ENCODE measurements around the gene ITGA1. TPM values are rescaled to one million over a fixed set of nuclear protein-coding genes. Genes with fewer than 3 reads are reported as not detected.
A peak's percentile ranks its signal among the peaks of the same experiment; 100 is the strongest.

Gene ITGA1
- polyA plus RNA-seq, 1 experiment: 148 TPM

DNA sequence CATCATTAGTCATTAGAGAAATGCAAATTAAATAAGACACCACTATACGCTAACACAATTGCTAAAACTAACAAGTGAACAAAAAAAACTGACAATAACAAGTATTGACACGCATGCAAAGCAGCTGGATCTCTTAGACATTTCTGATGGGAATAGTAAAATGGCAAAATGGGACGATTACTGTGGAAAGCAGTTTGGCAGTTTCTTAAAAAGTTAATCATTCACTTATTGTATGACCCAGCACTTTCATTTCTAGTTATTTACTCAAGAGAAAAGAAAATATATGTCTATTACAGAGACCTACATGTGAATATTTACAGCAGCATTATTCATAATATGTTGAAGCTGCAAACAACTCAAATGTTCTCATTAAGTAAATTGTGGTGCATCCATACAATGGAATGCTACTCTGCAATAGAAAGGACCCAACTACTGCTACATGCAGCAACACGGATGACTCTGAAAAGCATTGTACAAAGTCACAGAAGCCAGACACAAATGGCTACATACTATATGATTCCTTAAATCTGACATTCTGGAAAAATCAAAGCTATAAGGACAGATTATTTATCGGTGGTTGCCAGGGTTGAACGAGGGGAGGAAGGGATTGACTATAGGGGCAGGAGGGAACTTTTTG lies 104.6 kb downstream of the ITGA1 start:
- TF ChIP-seq, protein P1, sequence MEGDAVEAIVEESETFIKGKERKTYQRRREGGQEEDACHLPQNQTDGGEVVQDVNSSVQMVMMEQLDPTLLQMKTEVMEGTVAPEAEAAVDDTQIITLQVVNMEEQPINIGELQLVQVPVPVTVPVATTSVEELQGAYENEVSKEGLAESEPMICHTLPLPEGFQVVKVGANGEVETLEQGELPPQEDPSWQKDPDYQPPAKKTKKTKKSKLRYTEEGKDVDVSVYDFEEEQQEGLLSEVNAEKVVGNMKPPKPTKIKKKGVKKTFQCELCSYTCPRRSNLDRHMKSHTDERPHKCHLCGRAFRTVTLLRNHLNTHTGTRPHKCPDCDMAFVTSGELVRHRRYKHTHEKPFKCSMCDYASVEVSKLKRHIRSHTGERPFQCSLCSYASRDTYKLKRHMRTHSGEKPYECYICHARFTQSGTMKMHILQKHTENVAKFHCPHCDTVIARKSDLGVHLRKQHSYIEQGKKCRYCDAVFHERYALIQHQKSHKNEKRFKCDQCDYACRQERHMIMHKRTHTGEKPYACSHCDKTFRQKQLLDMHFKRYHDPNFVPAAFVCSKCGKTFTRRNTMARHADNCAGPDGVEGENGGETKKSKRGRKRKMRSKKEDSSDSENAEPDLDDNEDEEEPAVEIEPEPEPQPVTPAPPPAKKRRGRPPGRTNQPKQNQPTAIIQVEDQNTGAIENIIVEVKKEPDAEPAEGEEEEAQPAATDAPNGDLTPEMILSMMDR (IDR thresholded peaks at IDR 0.05; ENCODE audit: low read depth, low read length): no peak
- ChIA-PET CTCF (no interaction called here), POLR2A (no interaction called here)
- H3K27me3 ChIP-seq (ENCODE audit: control insufficient read depth, insufficient read depth, low read length): no peaks in the 10 kb centered on the region
- H3K4me3 ChIP-seq (ENCODE audit: low read depth, low read length): no peak overlapping the region
- H3K9me3 ChIP-seq (ENCODE audit: control insufficient read depth, insufficient read depth, low read length): no peaks in the 10 kb centered on the region
- H3K27ac ChIP-seq (ENCODE audit: low read depth, low read length): no peak overlapping the region
- no peak for DNase-seq (ENCODE audit: low read depth, low spot score)

DNA sequence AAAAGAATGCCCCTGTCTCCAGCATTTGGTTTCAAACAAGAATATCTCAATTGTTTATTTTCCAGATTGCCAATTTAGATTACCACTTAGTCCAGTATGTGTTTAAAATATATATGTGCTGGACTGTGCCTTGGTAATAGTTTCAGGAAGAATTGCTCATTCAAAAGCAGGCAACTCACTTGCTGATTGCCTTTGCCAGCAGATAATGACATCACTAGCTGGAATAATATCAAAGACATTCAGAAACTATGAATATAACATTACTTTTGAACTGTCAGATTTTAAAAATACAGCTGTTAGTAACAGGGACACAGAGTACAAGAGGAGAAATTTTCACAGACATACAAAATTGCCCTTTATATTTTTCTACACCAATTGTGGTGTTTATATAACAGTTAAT lies 105.4 kb downstream of the ITGA1 start:
- peak; percentile 44 for DNase-seq (ENCODE audit: low read depth, low spot score)
- H3K4me3 ChIP-seq (ENCODE audit: low read depth, low read length): no peak overlapping the region
- TF ChIP-seq, protein P1 (IDR thresholded peaks at IDR 0.05; ENCODE audit: low read depth, low read length): no peak
- CTCF ChIA-PET: no interaction called here
- no peak overlapping the region for H3K27ac ChIP-seq (ENCODE audit: low read depth, low read length)
- POLR2A ChIA-PET: no interaction called here
- no peaks in the 10 kb centered on the region for H3K9me3 ChIP-seq (ENCODE audit: control insufficient read depth, insufficient read depth, low read length)
- H3K27me3 ChIP-seq (ENCODE audit: control insufficient read depth, insufficient read depth, low read length): no peaks in the 10 kb centered on the region

DNA sequence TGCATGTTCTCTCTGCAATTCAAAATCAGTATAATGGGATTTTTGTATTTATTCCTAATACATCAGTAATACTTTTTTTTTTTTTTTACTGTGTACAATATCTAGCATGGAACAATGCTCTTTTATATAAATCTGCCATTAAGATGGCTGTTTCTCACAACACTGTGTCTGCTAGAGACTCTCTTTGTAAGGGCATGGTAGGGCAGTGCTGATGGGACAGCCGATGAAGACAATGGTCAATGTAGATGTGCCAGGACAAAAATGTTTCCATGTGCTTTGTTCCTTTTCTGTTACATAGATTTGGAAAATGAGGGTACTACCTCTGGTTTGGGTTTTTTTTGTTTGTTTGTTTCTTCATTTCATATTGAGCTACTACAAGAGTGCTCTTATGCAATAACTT lies 106.1 kb downstream of the ITGA1 start:
- TF ChIP-seq, protein P1 (IDR thresholded peaks at IDR 0.05; ENCODE audit: low read depth, low read length): no peak
- no peak overlapping the region for H3K27ac ChIP-seq (ENCODE audit: low read depth, low read length)
- no peaks in the 10 kb centered on the region for H3K27me3 ChIP-seq (ENCODE audit: control insufficient read depth, insufficient read depth, low read length)
- POLR2A ChIA-PET: no interaction called here
- H3K4me3 ChIP-seq (ENCODE audit: low read depth, low read length): no peak overlapping the region
- no peaks in the 10 kb centered on the region for H3K9me3 ChIP-seq (ENCODE audit: control insufficient read depth, insufficient read depth, low read length)
- DNase-seq (ENCODE audit: low read depth, low spot score): no peak
- CTCF ChIA-PET: no interaction called here

DNA sequence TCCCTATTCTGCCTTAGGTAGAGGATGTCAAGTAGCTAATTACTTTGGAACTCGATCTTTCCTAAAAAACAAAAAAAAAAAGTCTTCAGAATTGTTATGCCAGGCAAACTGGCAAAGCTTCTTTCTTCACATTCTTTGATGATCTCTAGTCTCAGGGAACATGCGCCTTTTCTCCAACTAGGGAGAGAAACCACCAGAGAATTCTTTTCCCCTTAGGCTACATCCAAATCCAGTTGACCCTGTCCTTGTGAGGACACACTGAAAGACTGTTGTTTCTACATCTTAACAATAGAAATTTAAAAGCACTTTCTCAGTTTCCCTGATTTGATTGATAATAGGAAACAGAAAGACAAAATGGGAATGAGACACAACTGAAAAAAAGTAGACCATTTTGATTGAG lies 106.7 kb downstream of the ITGA1 start:
- no peaks in the 10 kb centered on the region for H3K27me3 ChIP-seq (ENCODE audit: control insufficient read depth, insufficient read depth, low read length)
- CTCF ChIA-PET: no interaction called here
- DNase-seq (ENCODE audit: low read depth, low spot score): no peak
- POLR2A ChIA-PET: no interaction called here
- H3K9me3 ChIP-seq (ENCODE audit: control insufficient read depth, insufficient read depth, low read length): no peaks in the 10 kb centered on the region
- TF ChIP-seq, protein P1 (IDR thresholded peaks at IDR 0.05; ENCODE audit: low read depth, low read length): no peak
- no peak overlapping the region for H3K4me3 ChIP-seq (ENCODE audit: low read depth, low read length)
- no peak overlapping the region for H3K27ac ChIP-seq (ENCODE audit: low read depth, low read length)

DNA sequence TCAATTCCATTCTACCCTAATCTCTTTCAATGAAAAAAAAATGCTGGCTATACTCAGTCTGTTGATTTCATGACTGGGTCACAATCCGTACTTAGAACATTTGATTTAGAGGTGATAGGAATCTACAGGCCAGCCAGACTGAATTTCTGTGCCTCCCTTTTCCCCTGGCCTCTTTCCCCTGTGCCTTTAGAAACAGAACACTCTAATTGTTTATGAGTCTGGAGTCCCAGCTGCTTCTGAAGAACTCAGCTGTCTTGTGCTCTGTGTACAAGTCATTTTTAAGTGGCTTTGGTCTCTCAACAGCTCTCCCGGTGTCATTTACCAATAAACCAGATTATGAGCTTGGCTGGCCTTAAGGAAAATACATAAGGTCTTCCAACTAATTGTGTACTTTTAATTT lies 107.4 kb downstream of the ITGA1 start:
- no peak for DNase-seq (ENCODE audit: low read depth, low spot score)
- H3K9me3 ChIP-seq (ENCODE audit: control insufficient read depth, insufficient read depth, low read length): no peaks in the 10 kb centered on the region
- CTCF ChIA-PET: no interaction called here
- no peak overlapping the region for H3K27ac ChIP-seq (ENCODE audit: low read depth, low read length)
- H3K4me3 ChIP-seq (ENCODE audit: low read depth, low read length): no peak overlapping the region
- POLR2A ChIA-PET: no interaction called here
- TF ChIP-seq, protein P1 (IDR thresholded peaks at IDR 0.05; ENCODE audit: low read depth, low read length): no peak
- no peaks in the 10 kb centered on the region for H3K27me3 ChIP-seq (ENCODE audit: control insufficient read depth, insufficient read depth, low read length)
